ENCODE measurements around the gene RAB25. TPM values are rescaled to one million over a fixed set of nuclear protein-coding genes. Genes with fewer than 3 reads are reported as not detected.

RAB25 gene
- total and polyA plus RNA-seq, 2 of the 13 experiments (the other 11 are each of a cell fraction or from before 2014, with no cell fraction given) = 0.20 to 0.22 TPM

DNA sequence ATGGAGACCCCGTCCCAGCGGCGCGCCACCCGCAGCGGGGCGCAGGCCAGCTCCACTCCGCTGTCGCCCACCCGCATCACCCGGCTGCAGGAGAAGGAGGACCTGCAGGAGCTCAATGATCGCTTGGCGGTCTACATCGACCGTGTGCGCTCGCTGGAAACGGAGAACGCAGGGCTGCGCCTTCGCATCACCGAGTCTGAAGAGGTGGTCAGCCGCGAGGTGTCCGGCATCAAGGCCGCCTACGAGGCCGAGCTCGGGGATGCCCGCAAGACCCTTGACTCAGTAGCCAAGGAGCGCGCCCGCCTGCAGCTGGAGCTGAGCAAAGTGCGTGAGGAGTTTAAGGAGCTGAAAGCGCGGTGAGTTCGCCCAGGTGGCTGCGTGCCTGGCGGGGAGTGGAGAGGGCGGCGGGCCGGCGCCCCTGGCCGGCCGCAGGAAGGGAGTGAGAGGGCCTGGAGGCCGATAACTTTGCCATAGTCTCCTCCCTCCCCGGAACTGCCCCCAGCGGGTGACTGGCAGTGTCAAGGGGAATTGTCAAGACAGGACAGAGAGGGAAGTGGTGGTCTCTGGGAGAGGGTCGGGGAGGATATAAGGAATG lies 54.1 kb downstream of the RAB25 start (continued):
- TF ChIP-seq SRSF9 (IDR thresholded peaks at IDR 0.05; ENCODE audit: borderline replicate concordance, insufficient read depth, low read depth, low read length, poor library complexity, severe bottlenecking) (no peak), SETDB1 (CRISPR knock-in tag; IDR thresholded peaks at IDR 0.05; ENCODE audit: borderline replicate concordance) (no peak), GATAD2A (CRISPR knock-in tag; IDR thresholded peaks at IDR 0.05) (no peak), ZNF619 (CRISPR knock-in tag; IDR thresholded peaks at IDR 0.05) (no peak), ISL2 (CRISPR knock-in tag; IDR thresholded peaks at IDR 0.05) (no peak), ZNF335 (CRISPR knock-in tag; IDR thresholded peaks at IDR 0.05) (no peak), ZNF777 (CRISPR knock-in tag; IDR thresholded peaks at IDR 0.05) (no peak), ZNF652 (CRISPR knock-in tag; IDR thresholded peaks at IDR 0.05; ENCODE audit: borderline replicate concordance, low read depth) (no peak), PHF20 (CRISPR knock-in tag; IDR thresholded peaks at IDR 0.05) (no peak), NCOA1 (CRISPR knock-in tag; IDR thresholded peaks at IDR 0.05) (peak; percentile 86; the same call in 1 of the 2 replicates), ZNF17 (CRISPR knock-in tag; IDR thresholded peaks at IDR 0.05) (no peak), CENPX (CRISPR knock-in tag; IDR thresholded peaks at IDR 0.05) (no peak), ATRX (CRISPR knock-in tag; IDR thresholded peaks at IDR 0.05; ENCODE audit: borderline replicate concordance) (no peak), WIZ (CRISPR knock-in tag; IDR thresholded peaks at IDR 0.05) (0 out of 2 replicates have a peak, but pooled peaks have one; percentile 60), TARDBP (CRISPR knock-in tag; IDR thresholded peaks at IDR 0.05) (0 out of 2 replicates have a peak, but pooled peaks have one; percentile 9), SSRP1 (CRISPR knock-in tag; IDR thresholded peaks at IDR 0.05) (no peak), TEAD2 (CRISPR knock-in tag; IDR thresholded peaks at IDR 0.05) (no peak), STAT5B (CRISPR knock-in tag; IDR thresholded peaks at IDR 0.05) (no peak), AGO1 (IDR thresholded peaks at IDR 0.05; ENCODE audit: low read depth, low read length, poor library complexity, severe bottlenecking) (no peak), ZMYM4 (CRISPR knock-in tag; IDR thresholded peaks at IDR 0.05) (peak; percentile 25; the same call in 1 of the 2 replicates), ZMYM3 (CRISPR knock-in tag; IDR thresholded peaks at IDR 0.05) (no peak), ZNF251 (CRISPR knock-in tag; IDR thresholded peaks at IDR 0.05) (no peak), ZNF468 (CRISPR knock-in tag; IDR thresholded peaks at IDR 0.05) (0 out of 2 replicates have a peak, but pooled peaks have one; percentile 21), TEAD3 (CRISPR knock-in tag; optimal IDR thresholded peaks at IDR 0.05; ENCODE audit: borderline replicate concordance) (peak; percentile 3), NFIB (CRISPR knock-in tag; IDR thresholded peaks at IDR 0.05; ENCODE audit: borderline replicate concordance) (no peak), SP4 (CRISPR knock-in tag; IDR thresholded peaks at IDR 0.05) (no peak)
- TF ChIP-seq, protein P1, sequence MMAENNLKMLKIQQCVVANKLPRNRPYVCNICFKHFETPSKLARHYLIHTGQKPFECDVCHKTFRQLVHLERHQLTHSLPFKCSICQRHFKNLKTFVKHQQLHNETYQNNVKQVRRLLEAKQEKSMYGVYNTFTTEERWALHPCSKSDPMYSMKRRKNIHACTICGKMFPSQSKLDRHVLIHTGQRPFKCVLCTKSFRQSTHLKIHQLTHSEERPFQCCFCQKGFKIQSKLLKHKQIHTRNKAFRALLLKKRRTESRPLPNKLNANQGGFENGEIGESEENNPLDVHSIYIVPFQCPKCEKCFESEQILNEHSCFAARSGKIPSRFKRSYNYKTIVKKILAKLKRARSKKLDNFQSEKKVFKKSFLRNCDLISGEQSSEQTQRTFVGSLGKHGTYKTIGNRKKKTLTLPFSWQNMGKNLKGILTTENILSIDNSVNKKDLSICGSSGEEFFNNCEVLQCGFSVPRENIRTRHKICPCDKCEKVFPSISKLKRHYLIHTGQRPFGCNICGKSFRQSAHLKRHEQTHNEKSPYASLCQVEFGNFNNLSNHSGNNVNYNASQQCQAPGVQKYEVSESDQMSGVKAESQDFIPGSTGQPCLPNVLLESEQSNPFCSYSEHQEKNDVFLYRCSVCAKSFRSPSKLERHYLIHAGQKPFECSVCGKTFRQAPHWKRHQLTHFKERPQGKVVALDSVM (CRISPR knock-in tag; IDR thresholded peaks at IDR 0.05) = no peak
- TF ChIP-seq, protein P2, sequence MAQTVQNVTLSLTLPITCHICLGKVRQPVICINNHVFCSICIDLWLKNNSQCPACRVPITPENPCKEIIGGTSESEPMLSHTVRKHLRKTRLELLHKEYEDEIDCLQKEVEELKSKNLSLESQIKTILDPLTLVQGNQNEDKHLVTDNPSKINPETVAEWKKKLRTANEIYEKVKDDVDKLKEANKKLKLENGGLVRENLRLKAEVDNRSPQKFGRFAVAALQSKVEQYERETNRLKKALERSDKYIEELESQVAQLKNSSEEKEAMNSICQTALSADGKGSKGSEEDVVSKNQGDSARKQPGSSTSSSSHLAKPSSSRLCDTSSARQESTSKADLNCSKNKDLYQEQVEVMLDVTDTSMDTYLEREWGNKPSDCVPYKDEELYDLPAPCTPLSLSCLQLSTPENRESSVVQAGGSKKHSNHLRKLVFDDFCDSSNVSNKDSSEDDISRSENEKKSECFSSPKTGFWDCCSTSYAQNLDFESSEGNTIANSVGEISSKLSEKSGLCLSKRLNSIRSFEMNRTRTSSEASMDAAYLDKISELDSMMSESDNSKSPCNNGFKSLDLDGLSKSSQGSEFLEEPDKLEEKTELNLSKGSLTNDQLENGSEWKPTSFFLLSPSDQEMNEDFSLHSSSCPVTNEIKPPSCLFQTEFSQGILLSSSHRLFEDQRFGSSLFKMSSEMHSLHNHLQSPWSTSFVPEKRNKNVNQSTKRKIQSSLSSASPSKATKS (CRISPR knock-in tag; IDR thresholded peaks at IDR 0.05) = no peak
- TF ChIP-seq, protein P3, sequence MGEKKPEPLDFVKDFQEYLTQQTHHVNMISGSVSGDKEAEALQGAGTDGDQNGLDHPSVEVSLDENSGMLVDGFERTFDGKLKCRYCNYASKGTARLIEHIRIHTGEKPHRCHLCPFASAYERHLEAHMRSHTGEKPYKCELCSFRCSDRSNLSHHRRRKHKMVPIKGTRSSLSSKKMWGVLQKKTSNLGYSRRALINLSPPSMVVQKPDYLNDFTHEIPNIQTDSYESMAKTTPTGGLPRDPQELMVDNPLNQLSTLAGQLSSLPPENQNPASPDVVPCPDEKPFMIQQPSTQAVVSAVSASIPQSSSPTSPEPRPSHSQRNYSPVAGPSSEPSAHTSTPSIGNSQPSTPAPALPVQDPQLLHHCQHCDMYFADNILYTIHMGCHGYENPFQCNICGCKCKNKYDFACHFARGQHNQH (CRISPR knock-in tag; IDR thresholded peaks at IDR 0.05) = no peak; the same call in 1 of the 2 replicates
